Mononuclear cell (primary cell): Measurements from ENCODE around the gene ANKRA2. TPM values are rescaled to one million over a fixed set of nuclear protein-coding genes. Genes with fewer than 3 reads are reported as not detected.
"Not testable (repeated sequence)": the region's sequence is repeated elsewhere in the genome, so short reads cannot be mapped to it uniquely, and the experiment has no call there.

ENCODE experiments used
- H3K27me3 ChIP-seq: 2 replicates; pipeline ENCODE4 v1.6.0; 2011; ENCODE audit warnings: low read length, control low read depth; ENCODE audit not compliant: insufficient read depth
- H3K4me1 ChIP-seq: 2 replicates; pipeline ENCODE4 v1.5.1; 2011; ENCODE audit warnings: mild to moderate bottlenecking, low read length, control low read depth; ENCODE audit not compliant: insufficient read depth
- H3K4me3 ChIP-seq: 2 replicates; pipeline ENCODE4 v1.5.1; 2011; ENCODE audit warnings: mild to moderate bottlenecking, low read length, moderate library complexity
- H3K9me3 ChIP-seq: 2 replicates; pipeline ENCODE4 v1.5.1; 2011; ENCODE audit warnings: low read depth, mild to moderate bottlenecking, control low read depth, low read length
- total RNA-seq: library from RNA; depleted of rRNA; stranded (reverse); fragments of >200 nt; gene quantifications from one replicate; pipeline ENCODE4 v1.2.3, GENCODE V29; 2012

ANKRA2 gene
- total RNA-seq, 1 donor, result 39.0 TPM

GRCh38 chr5:73532195-73532594 lies 33.2 kb downstream of the ANKRA2 start:
- H3K27me3 ChIP-seq, result peaks cover 3% of the 10 kb centered on the region
- no peak overlapping the region for H3K4me3 ChIP-seq
- H3K9me3 ChIP-seq, result no peaks in the 10 kb centered on the region
- H3K4me1 ChIP-seq, result no peaks in the 10 kb centered on the region

GRCh38 chr5:73531356-73531755 lies 34.1 kb downstream of the ANKRA2 start:
- Histone ChIP-seq H3K4me1 (no peaks in the 10 kb centered on the region), H3K27me3 (peaks cover 3% of the 10 kb centered on the region), H3K9me3 (no peaks in the 10 kb centered on the region), H3K4me3 (no peak overlapping the region)

- Histone ChIP-seq H3K4me1 (no peaks in the 10 kb centered on the region), H3K9me3 (no peaks in the 10 kb centered on the region), H3K4me3 (no peak overlapping the region), H3K27me3 (peaks cover 2% of the 10 kb centered on the region)
These were observed 36.4 kb downstream of the ANKRA2 start for GRCh38 chr5:73529081-73529480.

GRCh38 chr5:73528248-73528647 lies 37.2 kb downstream of the ANKRA2 start:
- Histone ChIP-seq H3K4me1 (no peaks in the 10 kb centered on the region), H3K27me3 (no peaks in the 10 kb centered on the region), H3K4me3 (no peak overlapping the region), H3K9me3 (no peaks in the 10 kb centered on the region)

GRCh38 chr5:73525606-73526203 lies 39.7 kb downstream of the ANKRA2 start:
- Histone ChIP-seq H3K4me3 (no peak overlapping the region), H3K4me1 (no peaks in the 10 kb centered on the region), H3K27me3 (no peaks in the 10 kb centered on the region), H3K9me3 (no peaks in the 10 kb centered on the region)

GRCh38 chr5:73523861-73524260 lies 41.6 kb downstream of the ANKRA2 start:
- H3K4me1 ChIP-seq, result peaks cover 3% of the 10 kb centered on the region
- H3K27me3 ChIP-seq, result no peaks in the 10 kb centered on the region

GRCh38 chr5:73522989-73523388 lies 42.5 kb downstream of the ANKRA2 start:
- H3K9me3 ChIP-seq, result no peaks in the 10 kb centered on the region
- H3K4me1 ChIP-seq, result peaks cover 3% of the 10 kb centered on the region
- no peaks in the 10 kb centered on the region for H3K27me3 ChIP-seq

More at GRCh38 chr5:73523861-73524260, 41.6 kb downstream of the ANKRA2 start:
- Histone ChIP-seq H3K9me3 (no peaks in the 10 kb centered on the region), H3K4me3 (no peak overlapping the region)

GRCh38 chr5:73519531-73520283 lies 45.7 kb downstream of the ANKRA2 start:
- no peaks in the 10 kb centered on the region for H3K9me3 ChIP-seq
- no peaks in the 10 kb centered on the region for H3K27me3 ChIP-seq
- peaks cover 3% of the 10 kb centered on the region for H3K4me1 ChIP-seq
- no peak overlapping the region for H3K4me3 ChIP-seq

More at GRCh38 chr5:73522989-73523388, 42.5 kb downstream of the ANKRA2 start:
- H3K4me3 ChIP-seq, result no peak overlapping the region

- Histone ChIP-seq H3K9me3 (no peaks in the 10 kb centered on the region), H3K27me3 (no peaks in the 10 kb centered on the region), H3K4me1 (peaks cover 3% of the 10 kb centered on the region), H3K4me3 (no peak overlapping the region)
These were observed 50.2 kb downstream of the ANKRA2 start for GRCh38 chr5:73515232-73515631.

- Histone ChIP-seq H3K27me3 (no peaks in the 10 kb centered on the region), H3K4me1 (peaks cover 3% of the 10 kb centered on the region), H3K9me3 (no peaks in the 10 kb centered on the region), H3K4me3 (no peak overlapping the region)
These were observed 51.0 kb downstream of the ANKRA2 start for GRCh38 chr5:73514418-73514817.

GRCh38 chr5:73513996-73514395 lies 51.4 kb downstream of the ANKRA2 start:
- no peak overlapping the region for H3K4me3 ChIP-seq
- H3K4me1 ChIP-seq, result no peaks in the 10 kb centered on the region
- H3K27me3 ChIP-seq, result no peaks in the 10 kb centered on the region
- no peaks in the 10 kb centered on the region for H3K9me3 ChIP-seq

GRCh38 chr5:73508521-73508920 lies 56.9 kb downstream of the ANKRA2 start:
- H3K4me3 ChIP-seq, H3K4me1 ChIP-seq, H3K27me3 ChIP-seq, H3K9me3 ChIP-seq: not testable (repeated sequence)

- Histone ChIP-seq H3K27me3 (no peaks in the 10 kb centered on the region), H3K4me1 (no peaks in the 10 kb centered on the region), H3K4me3 (no peak overlapping the region), H3K9me3 (no peaks in the 10 kb centered on the region)
These were observed 58.4 kb downstream of the ANKRA2 start for GRCh38 chr5:73507062-73507461.

- no peak overlapping the region for H3K4me3 ChIP-seq
- no peaks in the 10 kb centered on the region for H3K27me3 ChIP-seq
- H3K9me3 ChIP-seq, result no peaks in the 10 kb centered on the region
- H3K4me1 ChIP-seq, result peaks cover under 1% of the 10 kb centered on the region
These were observed 58.9 kb downstream of the ANKRA2 start for GRCh38 chr5:73506459-73506955.
